ENCODE results near the gene RALGAPA2.
A peak's percentile ranks its signal among the peaks of the same experiment; 100 is the strongest.

Gene RALGAPA2

DNA sequence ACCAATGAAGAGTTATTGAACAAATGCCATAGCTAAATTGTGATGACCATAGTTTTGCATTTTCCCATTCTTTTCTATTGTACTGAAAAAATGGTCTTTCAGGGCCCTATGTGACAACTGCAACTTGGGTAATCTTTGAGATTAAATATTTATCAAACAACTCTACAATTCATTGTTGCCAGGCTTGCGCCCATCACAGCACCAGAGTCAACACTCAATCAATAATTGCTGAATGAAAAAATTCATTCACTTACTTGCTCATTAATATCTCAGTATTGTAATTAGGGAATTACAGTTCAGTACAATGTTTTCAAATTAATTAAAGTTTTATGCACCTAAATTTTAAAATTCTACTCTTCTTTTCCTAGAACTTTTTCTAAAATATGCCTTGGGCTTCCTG lies 7.7 kb upstream of the RALGAPA2 start:
- no peak for DNase-seq

DNA sequence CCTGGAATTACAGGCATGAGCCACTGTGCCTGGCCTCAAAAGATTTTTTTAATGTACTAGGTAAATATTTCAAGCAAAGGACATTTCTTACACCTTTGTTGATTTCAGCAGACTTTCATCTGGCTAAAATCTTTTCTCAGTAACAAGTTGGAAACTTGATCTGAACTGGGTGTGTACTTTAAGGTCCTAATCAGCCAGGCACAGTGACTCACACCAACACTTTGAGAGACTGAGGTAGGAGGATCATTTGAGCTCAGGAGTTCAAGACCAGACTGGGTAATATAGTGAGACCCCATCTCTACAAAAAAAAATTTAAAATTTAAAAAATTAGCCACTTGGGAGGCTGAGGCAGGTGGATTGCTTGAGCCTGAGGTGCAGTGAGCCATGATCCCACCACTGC lies 7.0 kb upstream of the RALGAPA2 start:
- no peak for DNase-seq

DNA sequence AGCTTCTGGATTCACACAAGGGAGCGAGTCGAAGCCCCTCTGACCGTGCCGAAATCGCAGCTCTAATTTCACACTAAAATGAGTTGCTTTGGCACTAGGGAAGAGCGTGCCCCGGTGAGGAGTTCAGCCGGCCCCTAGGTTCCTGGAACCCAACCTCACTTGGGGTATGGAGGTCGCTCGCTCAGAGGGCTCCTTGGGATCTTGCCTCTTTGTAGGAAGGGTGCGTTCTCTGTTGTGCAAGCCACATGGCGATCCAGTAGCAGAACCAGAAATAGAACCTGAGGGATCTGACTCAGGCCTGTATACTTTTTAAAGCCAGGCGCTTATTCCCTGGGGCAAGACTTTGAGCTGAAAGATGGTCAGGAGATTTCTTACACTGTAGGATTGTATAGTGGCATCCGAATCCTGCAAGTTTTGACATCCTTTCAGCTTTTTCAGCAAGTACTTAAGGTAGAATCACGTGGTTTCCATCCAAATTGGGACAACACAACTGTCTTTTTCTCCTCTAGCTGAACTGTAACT lies 861 bp upstream of the RALGAPA2 start:
- peak; percentile 61 for DNase-seq

DNA sequence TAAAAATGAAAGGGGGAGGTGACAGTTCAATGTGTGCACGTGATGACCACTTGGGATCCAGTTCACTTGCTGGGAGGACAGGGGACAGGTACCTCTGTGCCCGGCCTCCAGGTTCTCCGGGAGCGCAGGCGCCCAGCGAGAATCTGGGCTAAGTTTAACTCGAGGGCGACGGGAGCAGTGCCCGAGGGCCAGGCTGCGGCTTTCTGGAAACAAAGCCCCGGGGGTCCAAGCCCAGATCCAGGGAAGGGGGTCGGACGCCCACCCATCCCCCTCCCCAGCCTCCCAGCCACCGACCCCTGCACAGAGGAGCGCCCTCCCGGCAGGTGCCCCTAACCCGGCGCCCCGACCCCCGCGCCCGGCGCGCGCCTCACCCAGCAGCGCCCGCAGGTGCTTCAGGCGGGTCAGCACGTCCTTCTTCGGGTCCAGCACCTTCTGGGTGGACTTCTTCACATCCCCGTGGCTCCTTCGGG lies 405 bp downstream of the RALGAPA2 start:
- peak; percentile 57 for DNase-seq

DNA sequence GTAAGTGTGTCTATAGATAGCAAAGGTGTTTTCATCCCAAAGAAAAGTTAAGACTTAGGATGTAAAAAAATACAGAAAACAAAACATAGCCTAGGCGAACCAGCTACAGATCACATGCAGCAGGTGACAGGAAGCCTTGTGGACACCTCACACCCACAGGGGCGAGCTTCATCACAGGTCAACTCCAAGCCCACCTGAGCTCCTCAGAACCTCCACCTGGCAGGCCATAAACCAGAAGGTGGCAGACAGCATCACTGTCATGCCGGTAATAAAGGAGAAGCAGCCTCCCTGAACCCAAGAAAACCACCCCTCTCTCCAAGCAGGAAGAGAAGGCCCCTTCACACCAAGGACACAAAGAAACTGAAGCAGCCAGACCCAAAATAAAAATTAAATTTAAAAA lies 1.0 kb downstream of the RALGAPA2 start:
- peak; percentile 56 for DNase-seq

DNA sequence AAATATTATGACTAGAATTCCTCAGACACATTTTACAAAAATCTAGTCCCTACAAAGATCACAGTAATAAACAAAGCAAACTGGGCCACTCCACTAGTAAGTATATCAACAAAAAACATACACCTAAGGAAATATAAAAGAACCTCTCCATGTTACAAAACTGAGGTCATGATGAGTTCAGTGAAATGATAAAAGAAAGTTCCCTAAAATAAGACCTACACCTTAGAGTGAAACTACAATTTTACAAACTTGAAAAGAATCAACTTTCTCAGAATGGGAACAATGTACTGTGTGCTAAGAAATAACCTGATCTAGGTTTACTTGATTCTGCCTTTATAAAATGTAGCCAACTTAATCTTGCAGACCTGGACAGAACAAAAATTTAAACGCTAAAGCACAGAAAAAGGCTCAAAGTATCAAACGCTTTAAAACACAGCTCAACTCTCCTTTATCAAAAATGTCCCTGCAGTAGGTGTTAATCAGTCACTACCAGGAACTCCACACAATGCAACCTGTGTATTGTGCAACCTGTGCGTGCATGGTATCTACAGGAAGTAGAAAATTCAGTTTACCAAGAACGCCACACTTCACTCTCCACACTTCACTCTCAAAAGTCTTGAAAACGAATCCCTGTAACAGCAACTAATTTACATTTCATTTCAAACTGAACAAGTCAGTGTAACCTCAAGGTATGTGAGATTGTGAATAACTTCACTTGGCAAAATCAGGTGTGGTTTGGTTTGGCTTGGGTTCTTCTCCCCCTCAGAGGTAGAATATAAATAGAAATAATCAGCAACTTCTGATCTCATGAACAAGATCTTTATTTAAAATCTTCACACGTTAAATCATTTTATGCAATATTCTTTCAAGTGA lies 1.8 kb downstream of the RALGAPA2 start:
- DNase-seq, result no peak

DNA sequence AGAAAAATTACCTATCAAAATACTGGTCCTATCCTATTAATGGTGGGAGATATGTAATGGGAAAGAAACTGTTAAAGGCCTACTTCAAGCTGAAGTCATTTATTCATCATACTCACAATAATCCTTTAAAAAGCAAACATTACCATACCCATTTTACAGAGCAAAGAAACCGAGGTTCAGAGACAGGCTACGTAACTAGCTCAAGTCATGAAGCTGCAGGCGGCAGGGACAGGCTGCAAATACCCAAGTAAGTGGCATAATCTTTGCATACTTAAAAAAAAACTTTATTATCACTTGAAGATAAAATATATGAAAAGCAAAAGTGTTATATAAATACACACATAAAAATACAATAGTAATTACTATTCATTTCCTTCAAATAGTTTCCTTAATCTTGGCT lies 2.6 kb downstream of the RALGAPA2 start:
- no peak for DNase-seq

DNA sequence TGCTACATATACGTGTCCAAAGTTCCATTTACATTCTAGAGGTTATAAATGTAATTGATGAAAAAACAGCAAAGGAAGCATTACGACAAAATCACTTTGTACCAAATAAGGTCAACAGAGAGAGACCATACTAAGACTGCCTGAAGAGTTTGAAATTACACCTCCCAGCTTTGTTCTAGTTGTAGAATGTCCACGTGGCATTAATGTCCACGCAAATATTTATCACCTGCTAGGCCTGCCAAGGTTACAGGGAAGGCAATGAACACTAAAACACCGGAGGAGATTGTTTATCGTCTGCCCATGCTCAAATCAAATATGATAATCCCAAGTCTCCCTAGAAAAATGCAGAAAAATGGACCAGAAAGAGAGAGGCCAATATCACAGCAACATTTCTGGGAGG lies 6.2 kb downstream of the RALGAPA2 start:
- DNase-seq, result no peak

DNA sequence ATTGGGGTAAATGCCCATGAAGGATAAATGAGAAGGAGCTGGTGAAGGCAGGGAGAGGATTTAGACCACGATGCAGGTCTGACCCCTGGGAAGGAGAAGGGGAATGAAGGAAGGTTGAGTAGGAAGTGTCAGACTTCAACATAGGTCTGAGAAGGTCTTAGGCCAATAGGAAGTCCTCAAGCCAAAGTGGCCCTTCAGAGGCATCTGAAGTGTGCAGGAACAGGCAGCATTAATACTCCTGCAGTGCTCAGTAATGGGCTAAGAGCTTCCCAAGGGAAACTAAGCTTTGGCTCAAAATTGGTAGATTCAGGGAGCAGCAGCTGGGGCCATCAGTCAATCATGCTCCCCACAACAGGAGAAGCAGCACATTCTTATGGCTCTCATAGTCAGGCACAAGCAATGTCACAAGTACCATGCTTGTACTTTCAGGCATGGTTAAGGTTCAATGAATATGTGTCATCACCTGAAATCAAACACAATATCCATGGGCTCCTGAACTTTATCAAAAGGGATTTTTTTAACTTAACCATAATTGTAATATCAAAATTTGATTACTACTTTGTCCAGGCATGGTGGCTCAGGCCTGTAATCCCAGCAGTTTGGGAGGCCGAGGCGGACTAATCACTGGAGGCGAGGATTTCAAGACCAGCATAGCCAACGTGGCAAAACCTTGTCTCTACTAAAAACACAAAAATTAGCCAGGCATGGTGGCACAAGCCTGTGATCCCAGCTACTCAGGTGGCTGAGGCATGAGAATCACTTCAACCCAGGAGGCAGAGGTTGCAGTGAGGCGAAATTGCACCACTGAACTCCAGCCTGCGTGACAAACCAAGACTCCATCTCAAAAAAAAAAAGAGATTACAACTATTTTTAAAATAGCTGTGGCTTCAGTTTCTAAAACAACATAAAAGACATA lies 9.9 kb downstream of the RALGAPA2 start:
- DNase-seq, result no peak

DNA sequence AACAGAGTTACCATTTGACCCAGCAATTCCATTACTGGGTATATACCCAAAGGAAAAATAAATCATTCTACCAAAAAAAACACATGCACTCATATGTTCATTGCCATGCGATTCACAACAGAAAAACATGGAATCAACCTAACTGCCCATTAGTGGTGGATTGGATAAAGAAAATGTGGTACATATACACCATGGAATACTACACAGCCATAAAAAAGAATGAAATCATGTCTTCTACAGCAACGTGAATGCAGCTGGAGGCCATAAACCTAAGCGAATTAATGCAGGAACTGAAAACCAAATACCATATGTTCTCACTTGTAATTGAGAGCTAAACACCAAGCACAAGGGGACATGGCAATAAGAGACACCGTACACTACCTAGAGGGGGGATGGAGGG lies 12.5 kb downstream of the RALGAPA2 start:
- no peak for DNase-seq

DNA sequence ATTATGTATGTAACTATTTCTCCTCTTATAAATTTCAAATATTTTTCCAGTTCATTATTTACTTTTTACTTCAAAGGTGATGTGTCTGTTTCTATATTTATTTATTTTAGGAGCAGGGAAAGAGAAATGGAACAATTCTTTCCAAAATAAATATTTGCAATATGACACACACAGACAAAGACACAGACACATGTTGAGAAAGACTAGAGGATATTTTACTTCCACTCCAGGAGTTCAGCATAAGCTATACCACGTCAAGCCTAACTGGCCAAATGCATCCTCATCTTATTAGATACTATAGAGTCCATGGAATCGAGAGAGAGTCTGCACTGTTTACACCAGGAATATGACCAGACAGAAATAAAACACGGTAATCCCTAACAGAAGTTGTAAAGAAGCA lies 13.3 kb downstream of the RALGAPA2 start:
- no peak for DNase-seq

DNA sequence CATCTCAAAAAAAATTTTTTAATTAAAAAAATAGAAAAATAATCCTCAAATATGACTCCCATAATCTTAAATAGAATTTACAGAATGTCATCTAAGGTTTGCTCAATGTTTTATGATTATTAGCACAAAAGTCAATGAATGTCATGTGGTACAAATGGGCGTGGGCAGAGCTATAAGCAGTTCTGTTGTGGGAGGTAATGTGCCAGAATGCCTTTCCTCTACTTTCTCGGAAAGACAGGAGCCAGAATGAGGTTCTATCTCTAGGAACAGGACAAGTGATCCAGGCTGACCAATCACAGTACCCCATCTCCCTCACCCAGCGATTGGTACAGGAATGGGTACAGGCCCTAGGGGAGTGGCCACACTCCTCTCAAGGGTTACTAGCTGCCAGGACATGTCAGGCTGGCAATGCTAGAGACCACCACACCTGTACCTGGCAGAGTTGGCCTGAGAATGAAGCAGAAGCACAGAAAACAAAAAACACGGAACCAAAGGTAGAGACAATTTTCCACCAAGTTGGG lies 15.1 kb downstream of the RALGAPA2 start:
- no peak for DNase-seq

DNA sequence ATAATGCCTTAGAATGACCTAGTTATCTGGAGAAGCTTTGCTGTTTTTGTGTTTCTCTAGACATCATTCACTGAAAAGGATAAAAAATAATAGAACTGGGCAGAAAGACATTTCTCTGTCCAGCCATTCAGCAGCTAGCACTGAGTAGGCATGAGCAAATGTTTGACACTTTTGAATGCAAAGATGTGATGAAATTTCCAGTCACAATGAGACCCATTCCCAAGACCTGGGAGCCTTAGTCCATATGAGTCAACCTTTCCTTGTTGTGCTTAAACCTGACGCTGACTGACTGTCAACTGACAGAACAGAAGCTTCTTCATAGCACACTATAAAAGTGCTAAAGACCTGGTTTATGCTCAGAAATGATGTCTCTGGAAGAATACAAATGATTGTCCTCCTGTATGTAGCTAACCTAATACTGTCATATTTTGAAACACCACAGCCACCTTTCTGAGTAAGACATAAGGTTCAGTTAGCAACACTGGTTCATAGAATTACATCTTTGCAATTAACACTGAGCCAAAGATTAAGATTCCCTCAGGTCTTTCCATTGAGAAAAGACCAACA lies 17.1 kb downstream of the RALGAPA2 start:
- DNase-seq, result no peak

DNA sequence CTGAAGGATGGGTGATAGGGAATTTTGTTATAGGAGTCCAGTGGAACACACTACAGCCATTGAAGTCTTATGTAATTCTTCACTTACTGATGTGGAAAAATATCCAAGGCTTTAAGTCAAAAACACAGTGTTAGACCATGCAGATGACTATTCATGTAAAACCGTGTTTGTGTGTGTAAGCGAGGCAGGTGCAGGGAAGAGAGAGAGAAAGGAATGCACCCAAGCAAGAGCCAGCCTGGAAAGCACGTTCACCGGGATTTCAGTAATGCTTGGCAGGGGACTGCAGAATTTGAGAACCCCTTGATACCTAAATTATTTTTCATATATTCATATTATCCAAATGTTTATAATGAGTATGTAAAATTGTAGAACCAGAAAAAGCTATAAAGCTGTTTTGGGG lies 17.9 kb downstream of the RALGAPA2 start:
- no peak for DNase-seq

DNA sequence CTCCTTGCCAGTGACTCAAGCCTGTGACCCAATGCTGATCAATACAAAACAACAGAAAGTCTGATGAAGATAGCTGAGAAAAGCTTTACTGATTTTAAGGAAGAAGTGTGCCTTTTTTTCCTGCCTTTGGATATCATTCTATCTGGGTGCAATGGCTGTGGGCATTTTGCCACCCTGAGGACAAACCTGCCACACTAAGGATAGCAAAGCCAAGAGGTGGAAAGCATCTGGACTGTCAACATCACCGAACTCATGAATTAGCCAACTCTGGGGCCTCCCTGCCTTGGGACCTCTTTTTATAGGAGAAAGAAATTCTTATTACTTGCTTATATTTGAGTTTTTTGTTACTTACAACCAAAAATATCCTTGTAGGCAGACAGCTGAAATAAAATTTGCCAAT lies 19.9 kb downstream of the RALGAPA2 start:
- no peak for DNase-seq

DNA sequence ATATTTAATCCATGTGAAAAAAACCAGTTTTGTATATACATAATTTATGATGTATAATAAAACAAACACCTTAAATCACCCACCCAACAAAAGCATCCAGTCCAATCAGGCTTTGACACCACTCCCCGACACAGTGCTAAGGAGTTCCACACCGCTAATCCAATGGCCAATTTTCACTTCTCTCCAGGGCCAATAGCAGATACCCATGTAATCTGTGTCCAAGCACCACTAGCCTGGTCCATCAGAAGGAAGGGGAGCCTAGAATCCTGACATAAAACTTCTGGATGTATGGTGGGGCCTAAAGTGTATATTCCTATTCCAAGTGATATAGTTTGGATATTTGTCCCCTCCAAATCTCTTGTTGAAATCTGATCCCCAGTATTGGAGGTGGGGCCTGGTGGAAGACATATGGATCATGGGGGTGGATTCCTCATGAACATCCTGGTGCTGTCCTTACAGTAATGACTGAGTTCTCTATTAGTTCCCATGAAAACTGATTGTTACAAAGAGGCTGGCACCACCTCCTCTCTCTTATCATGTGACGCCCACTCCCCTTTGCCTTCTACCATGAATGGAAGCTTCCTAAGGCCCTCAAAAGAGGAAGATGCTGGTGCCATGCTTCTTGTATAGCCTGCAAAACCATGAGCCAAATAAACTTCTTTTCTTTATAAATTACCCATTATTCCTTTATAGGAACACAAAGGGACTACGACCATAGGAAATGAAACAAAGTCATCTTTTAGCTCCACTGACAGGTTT lies 20.8 kb downstream of the RALGAPA2 start:
- no peak for DNase-seq

DNA sequence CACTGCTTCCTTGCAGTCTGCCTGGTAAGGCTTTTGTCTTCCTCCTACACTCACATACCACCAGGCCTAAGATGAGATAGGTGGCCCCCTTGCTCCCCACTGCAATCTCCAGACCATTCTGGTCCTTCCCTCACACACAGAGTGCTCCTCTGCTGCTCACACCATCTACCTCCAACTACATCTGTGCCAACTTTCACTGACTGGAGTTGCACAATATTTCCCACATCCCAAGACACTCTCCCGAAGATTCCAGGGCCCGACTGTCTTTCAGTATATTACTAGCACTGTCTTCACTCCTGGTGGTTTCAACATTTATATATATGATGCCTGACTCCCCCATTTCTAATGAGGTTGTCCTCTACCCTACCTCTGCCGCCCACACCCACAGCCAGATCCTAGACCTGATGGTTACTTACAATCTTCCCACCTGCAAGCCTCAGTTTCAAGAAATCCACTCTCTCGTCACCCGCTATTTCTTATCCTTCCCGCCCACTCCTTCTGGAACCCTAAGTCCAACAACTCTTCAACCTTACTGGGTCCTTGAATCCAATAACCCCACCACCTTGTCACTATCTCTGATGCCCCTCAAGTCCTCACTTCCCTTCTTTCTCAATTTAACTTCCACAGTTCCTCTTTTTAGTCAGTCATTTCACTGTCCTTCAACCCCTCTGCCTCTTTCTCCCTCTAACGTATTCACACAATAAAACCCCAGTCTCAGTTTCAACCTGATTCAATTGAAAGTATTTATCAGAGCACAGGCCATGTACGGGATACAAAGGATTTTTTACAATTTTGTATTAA lies 21.6 kb downstream of the RALGAPA2 start:
- no peak for DNase-seq

DNA sequence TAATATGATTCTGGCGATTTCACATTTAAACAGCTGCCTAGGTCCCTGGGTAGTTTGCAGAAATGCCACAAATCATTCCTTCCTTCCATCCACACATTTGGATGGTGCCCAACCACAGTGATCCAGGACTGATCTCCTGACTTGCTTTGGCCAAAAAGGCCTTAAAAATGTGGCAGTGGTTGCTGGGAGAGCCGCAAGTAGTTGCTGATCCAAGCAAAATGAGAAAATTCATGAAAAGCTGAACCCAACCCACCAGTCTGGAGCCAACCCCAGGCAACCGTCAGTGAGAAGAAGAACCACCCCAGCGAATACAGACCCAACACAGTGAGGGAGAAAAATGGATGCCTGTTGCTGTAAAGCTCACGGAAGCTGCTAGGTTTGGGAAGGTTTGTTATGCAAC lies 25.1 kb downstream of the RALGAPA2 start:
- DNase-seq, result no peak

DNA sequence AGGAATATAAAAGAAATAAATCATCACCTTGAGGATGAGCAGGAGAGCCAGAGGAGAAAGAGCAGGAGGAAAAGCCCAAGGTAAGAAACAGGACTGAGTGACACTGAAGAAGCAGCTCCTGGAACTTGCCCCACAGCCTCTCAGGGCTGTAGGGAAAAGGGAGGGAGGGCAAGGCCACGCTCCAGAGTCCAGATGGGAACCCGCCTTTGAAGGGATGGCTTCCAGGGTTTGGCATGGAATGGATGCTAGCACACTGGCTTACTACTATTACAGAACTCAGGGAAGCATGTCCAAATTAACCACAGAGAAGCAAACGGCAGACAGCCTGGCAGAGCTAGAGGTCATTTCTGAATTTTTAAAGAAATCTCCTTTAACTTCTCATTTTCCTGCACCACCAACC lies 26.8 kb downstream of the RALGAPA2 start:
- DNase-seq, result no peak

DNA sequence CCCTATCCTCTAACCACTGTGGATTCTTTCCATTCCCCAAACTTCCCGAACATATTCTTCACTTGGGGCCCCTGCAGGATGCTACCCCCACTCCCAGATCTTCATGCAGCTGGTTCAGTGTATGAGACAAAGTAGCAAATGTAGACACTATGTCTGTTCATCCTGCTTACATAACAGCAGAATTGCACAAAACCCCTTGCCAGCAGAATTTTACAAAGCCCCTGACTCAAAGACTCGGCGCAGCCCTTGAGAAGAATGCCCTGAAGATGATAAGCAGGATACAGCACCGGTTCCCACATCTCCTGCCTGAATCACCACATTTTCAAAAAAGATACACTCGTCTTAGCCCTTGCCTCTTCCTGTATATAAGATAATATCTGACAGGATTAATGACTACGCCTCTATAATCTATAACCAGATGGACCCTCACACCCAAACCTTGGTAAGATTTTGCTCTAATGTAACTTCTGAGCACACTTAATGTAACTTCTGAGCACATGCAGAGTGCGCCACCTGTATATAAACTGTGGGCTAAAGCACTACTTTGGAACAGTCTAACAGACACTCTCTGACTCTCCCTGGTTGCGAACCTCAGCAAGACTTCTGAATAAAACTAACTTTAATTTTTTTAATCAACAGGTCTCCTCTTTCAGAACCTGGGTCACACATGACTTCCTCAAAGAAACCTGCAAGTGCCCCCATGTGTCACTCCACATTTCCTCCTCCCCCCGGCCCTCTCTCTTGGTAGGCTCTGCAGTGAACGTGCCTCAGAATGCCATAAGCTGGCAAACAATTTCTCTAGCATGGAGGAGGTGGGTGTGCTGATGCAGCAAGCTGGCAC lies 28.7 kb downstream of the RALGAPA2 start:
- no peak for DNase-seq

Data from activated CD8-positive, alpha-beta memory T cell treated with anti-CD3 and anti-CD28 coated beads, Interleukin-2, amount 50 U/mL, for 48 hours (primary cell).